ENCODE data around the gene GPR37L1. TPM values are rescaled to one million over a fixed set of nuclear protein-coding genes. Genes with fewer than 3 reads are reported as not detected.

The GPR37L1 gene
- total and polyA plus RNA-seq, 2 of the 4 experiments (the other 2 are of a cell fraction) = 0.02 TPM; not detected in 1

DNA sequence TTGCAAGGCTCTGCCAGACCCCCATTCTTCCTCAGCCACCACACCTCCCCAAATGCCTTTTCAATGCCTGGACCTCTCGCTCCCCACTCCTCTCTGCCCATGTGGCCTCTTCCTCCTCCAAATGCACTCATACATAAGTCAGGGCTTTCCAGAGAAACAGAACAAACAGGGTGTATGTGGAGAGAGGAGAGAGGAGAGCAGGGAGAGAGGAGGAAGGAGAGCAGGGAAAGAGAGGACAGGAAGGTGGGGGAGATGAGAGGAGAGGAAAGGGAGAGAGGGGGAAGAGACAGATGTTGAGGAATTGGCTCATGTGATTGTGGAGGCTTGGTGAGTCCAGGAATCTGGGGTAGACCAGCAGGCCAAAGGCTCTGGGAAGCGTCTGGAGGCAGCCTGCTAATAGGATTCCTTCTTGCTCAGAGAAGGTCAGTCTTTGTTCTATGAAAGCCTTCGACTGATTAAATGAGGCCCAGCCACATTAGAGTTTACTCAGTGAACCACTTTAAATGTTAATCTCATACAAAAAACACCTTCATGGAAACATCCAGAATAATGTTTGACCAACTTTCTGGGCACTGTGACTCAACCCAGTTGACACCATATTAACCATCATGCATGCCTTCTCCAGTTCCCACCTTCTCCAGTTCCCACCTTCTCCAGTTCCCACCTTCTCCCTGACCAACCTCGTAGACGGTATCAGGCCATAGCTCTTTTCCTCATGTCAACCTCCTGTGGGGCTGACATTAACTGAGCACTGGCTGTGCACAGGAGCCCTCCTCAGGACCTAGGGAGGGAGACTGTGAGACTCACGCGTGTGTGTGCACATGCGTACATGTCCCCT lies 59.5 kb downstream of the GPR37L1 start:
- Histone ChIP-seq H4K91ac (ENCODE audit: insufficient read depth, low read depth, low read length) (no peak overlapping the region), H3K9me1 (ENCODE audit: insufficient read depth, low read length) (no peaks in the 10 kb centered on the region), H3K9ac (ENCODE audit: low read depth, low read length) (no peak overlapping the region), H2BK20ac (ENCODE audit: low read depth, low read length) (no peak overlapping the region), H3K4me3 (ENCODE audit: insufficient read depth, low read depth, low read length) (no peak overlapping the region), H3K27me3 (ENCODE audit: control insufficient read depth, insufficient read depth, low read length) (peaks cover 80% of the 10 kb centered on the region), H2AK5ac (ENCODE audit: low read depth, low read length) (no peak overlapping the region), H2AFZ (replicated peaks; ENCODE audit: low read length, poor library complexity) (no peak overlapping the region), H2AK9ac (replicated peaks; ENCODE audit: low read depth, low read length, poor library complexity) (no peak overlapping the region), H3K14ac (replicated peaks; ENCODE audit: low read depth, low read length) (no peak overlapping the region), H4K8ac (ENCODE audit: low read depth in 2 of 2, low read length in 2 of 2) (no peak overlapping the region), H3K9me3 (ENCODE audit: control insufficient read depth, insufficient read depth, low read length) (no peaks in the 10 kb centered on the region), H3K4ac (ENCODE audit: low read depth, low read length) (no peak overlapping the region), H3K79me1 (ENCODE audit: low read depth in 1 of 2, low read length in 2 of 2) (no peaks in the 10 kb centered on the region), H2BK15ac (ENCODE audit: low read depth, low read length) (no peak overlapping the region), H2BK5ac (ENCODE audit: low read depth, low read length, poor library complexity, severe bottlenecking) (no peak overlapping the region), H4K5ac (ENCODE audit: low read depth, low read length) (no peak overlapping the region), H3K4me1 (ENCODE audit: control insufficient read depth, insufficient read depth, low read length) (no peaks in the 10 kb centered on the region), H3K36me3 (ENCODE audit: control insufficient read depth, insufficient read depth, low read length) (no peaks in the 10 kb centered on the region), H4K20me1 (ENCODE audit: insufficient read depth, low read length) (peaks cover 4% of the 10 kb centered on the region; the same call in 1 of the 2 replicates), H3K4me2 (ENCODE audit: low read depth, low read length) (no peak overlapping the region), H3K27ac (ENCODE audit: insufficient read depth, low read length) (no peak overlapping the region), H3K18ac (ENCODE audit: low read depth, low read length) (no peak overlapping the region), H2BK120ac (ENCODE audit: low read depth, low read length) (no peak overlapping the region), H3K56ac (ENCODE audit: extremely low read depth, insufficient read depth, low read length) (no peak overlapping the region), H3K23ac (ENCODE audit: low read depth, low read length) (no peak overlapping the region)
- POLR2A ChIA-PET (ENCODE audit: unreplicated experiment) = no interaction called here
- intact Hi-C loops (cut with micrococcal nuclease) = no loop called here
- ATAC-seq (ENCODE audit: low read depth) = no peak
- DNase-seq = no peak
- 63% methylated on average over 2 of the region's 8 CpGs; no CpG with 5 or more reads in 1 of the 2 experiments for WGBS, 2 experiments (ENCODE audit: extremely low coverage in 2 of 2, insufficient read length in 1 of 2)
- in situ Hi-C loops (cut with MboI; ENCODE audit: low sequenced_read_pairs) = no loop called here
- dilution Hi-C loops (cut with HindIII; ENCODE audit: low sequenced_read_pairs, unreplicated experiment) = no loop called here
- CTCF ChIA-PET = no interaction called here
- BruUV-seq (replicated peaks) = no TSS peak
- no peak for TF ChIP-seq FOS (IDR thresholded peaks at IDR 0.05; ENCODE audit: low read depth, low read length)
- TF ChIP-seq MAFK (IDR thresholded peaks at IDR 0.05; ENCODE audit: low read depth, low read length) = no peak
- TF ChIP-seq RAD21 (IDR thresholded peaks at IDR 0.05; ENCODE audit: low read length) = no peak
- TF ChIP-seq POLR2A (IDR thresholded peaks at IDR 0.05; ENCODE audit: low read depth, low read length) = no peak
- TF ChIP-seq MAZ (IDR thresholded peaks at IDR 0.05; ENCODE audit: borderline replicate concordance, low read depth, low read length) = no peak
- no peak for TF ChIP-seq CEBPB (IDR thresholded peaks at IDR 0.05; ENCODE audit: low read depth, low read length)
- TF ChIP-seq SMC3 (IDR thresholded peaks at IDR 0.05; ENCODE audit: low read depth, low read length) = no peak
- TF ChIP-seq, protein P1, sequence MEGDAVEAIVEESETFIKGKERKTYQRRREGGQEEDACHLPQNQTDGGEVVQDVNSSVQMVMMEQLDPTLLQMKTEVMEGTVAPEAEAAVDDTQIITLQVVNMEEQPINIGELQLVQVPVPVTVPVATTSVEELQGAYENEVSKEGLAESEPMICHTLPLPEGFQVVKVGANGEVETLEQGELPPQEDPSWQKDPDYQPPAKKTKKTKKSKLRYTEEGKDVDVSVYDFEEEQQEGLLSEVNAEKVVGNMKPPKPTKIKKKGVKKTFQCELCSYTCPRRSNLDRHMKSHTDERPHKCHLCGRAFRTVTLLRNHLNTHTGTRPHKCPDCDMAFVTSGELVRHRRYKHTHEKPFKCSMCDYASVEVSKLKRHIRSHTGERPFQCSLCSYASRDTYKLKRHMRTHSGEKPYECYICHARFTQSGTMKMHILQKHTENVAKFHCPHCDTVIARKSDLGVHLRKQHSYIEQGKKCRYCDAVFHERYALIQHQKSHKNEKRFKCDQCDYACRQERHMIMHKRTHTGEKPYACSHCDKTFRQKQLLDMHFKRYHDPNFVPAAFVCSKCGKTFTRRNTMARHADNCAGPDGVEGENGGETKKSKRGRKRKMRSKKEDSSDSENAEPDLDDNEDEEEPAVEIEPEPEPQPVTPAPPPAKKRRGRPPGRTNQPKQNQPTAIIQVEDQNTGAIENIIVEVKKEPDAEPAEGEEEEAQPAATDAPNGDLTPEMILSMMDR (conservative IDR thresholded peaks at IDR 0.05; ENCODE audit: low read depth, low read length) = no peak
- TF ChIP-seq MXI1 (IDR thresholded peaks at IDR 0.05; ENCODE audit: borderline replicate concordance, low read depth, low read length) = no peak
- TF ChIP-seq, protein P2, sequence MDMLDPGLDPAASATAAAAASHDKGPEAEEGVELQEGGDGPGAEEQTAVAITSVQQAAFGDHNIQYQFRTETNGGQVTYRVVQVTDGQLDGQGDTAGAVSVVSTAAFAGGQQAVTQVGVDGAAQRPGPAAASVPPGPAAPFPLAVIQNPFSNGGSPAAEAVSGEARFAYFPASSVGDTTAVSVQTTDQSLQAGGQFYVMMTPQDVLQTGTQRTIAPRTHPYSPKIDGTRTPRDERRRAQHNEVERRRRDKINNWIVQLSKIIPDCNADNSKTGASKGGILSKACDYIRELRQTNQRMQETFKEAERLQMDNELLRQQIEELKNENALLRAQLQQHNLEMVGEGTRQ (IDR thresholded peaks at IDR 0.05; ENCODE audit: low read depth, low read length) = no peak
- TF ChIP-seq BHLHE40 (IDR thresholded peaks at IDR 0.05; ENCODE audit: low read depth, low read length) = no peak
- no peak for TF ChIP-seq NFE2L2 (IDR thresholded peaks at IDR 0.05; ENCODE audit: low read depth, low read length)
- TF ChIP-seq CHD1 (IDR thresholded peaks at IDR 0.05; ENCODE audit: low read depth, low read length) = no peak
- no peak for TF ChIP-seq RFX5 (IDR thresholded peaks at IDR 0.05; ENCODE audit: low read depth, low read length)
- no peak for TF ChIP-seq RCOR1 (IDR thresholded peaks at IDR 0.05; ENCODE audit: insufficient replicate concordance, low read length)

Measured in IMR-90 (cell line).